Mesenchymal stem cell (in vitro differentiated cells and primary cell): ENCODE data around the gene TMOD3.

Source experiments
- DNase-seq: peaks from one replicate; pipeline ENCODE4 v3.0.0-alpha.2; 2013
- H2AFZ ChIP-seq: one replicate; pipeline ENCODE4 v1.6.1; 2013; ENCODE audit warnings: low read depth, mild to moderate bottlenecking, control low read depth, inconsistent platforms, low read length, moderate library complexity
- H2AK5ac ChIP-seq: 2 replicates; pipeline ENCODE4 v1.6.1; 2013; ENCODE audit warnings: low read length, moderate library complexity, mild to moderate bottlenecking, inconsistent platforms; ENCODE audit not compliant: severe bottlenecking
- H2BK120ac ChIP-seq: one replicate; pipeline ENCODE4 v1.6.1; 2013; ENCODE audit warnings: low read depth, mild to moderate bottlenecking, inconsistent platforms, low read length, moderate library complexity
- H2BK12ac ChIP-seq, 2 experiments: one replicate each; pipeline ENCODE4 v1.6.1; 2013; ENCODE audit warnings: inconsistent platforms in 2 of 2, low read length in 2 of 2, mild to moderate bottlenecking in 2 of 2, moderate library complexity in 2 of 2, control low read depth in 1 of 2
- H2BK15ac ChIP-seq: one replicate; pipeline ENCODE4 v1.6.1; 2013; ENCODE audit warnings: mild to moderate bottlenecking, low read depth, inconsistent platforms; ENCODE audit not compliant: poor library complexity, severe bottlenecking
- H2BK5ac ChIP-seq: 2 replicates; pipeline ENCODE4 v1.6.1; 2013; ENCODE audit warnings: low read depth, mild to moderate bottlenecking, low read length, control low read depth, inconsistent platforms; ENCODE audit not compliant: poor library complexity, severe bottlenecking
- H3K14ac ChIP-seq, 2 experiments: one replicate each; pipeline ENCODE4 v1.6.1; 2013; ENCODE audit warnings: inconsistent platforms in 2 of 2, low read length in 2 of 2, control low read depth in 1 of 2, mild to moderate bottlenecking in 1 of 2, moderate library complexity in 1 of 2
- H3K18ac ChIP-seq, 2 experiments: one replicate each; pipeline ENCODE4 v1.6.1; 2013; ENCODE audit warnings: inconsistent platforms in 2 of 2, low read length in 2 of 2, control low read depth in 1 of 2, low read depth in 1 of 2, mild to moderate bottlenecking in 1 of 2
- H3K23ac ChIP-seq, 2 experiments: one replicate each; pipeline ENCODE4 v1.6.1; 2013; ENCODE audit warnings: inconsistent platforms in 2 of 2, low read length in 2 of 2, mild to moderate bottlenecking in 2 of 2, moderate library complexity in 2 of 2, control low read depth in 1 of 2
- H3K27ac ChIP-seq: 2 replicates; pipeline ENCODE4 v1.5.1; 2013; ENCODE audit warnings: mild to moderate bottlenecking, moderate library complexity, low read length, control low read depth, inconsistent platforms; ENCODE audit not compliant: poor library complexity, severe bottlenecking
- H3K27me3 ChIP-seq, 2 experiments: 2 replicates each; pipeline versions ENCODE4 v1.6.1 to v1.7.0; 2013; ENCODE audit warnings: low read length in 2 of 2, mild to moderate bottlenecking in 2 of 2, moderate library complexity in 2 of 2, control low read depth in 1 of 2, inconsistent platforms in 1 of 2; ENCODE audit not compliant: control insufficient read depth in 1 of 2, insufficient read depth in 1 of 2
- H3K36me3 ChIP-seq, 2 experiments: 2 replicates each; pipeline versions ENCODE4 v1.6.1 to v1.7.0; 2013; ENCODE audit warnings: low read length in 2 of 2, control low read depth in 1 of 2, inconsistent platforms in 1 of 2, low read depth in 1 of 2, mild to moderate bottlenecking in 1 of 2; ENCODE audit not compliant: insufficient read depth in 2 of 2, control insufficient read depth in 1 of 2
- H3K4ac ChIP-seq, 2 experiments: one replicate each; pipeline ENCODE4 v1.6.1; 2013; ENCODE audit warnings: inconsistent platforms in 2 of 2, low read length in 2 of 2, mild to moderate bottlenecking in 2 of 2, moderate library complexity in 2 of 2, control low read depth in 1 of 2, low read depth in 1 of 2
- H3K4me1 ChIP-seq: 2 replicates; pipeline ENCODE4 v1.6.1; 2013; ENCODE audit warnings: low read depth, low read length, control low read depth; ENCODE audit not compliant: control insufficient read depth, insufficient read depth
- H3K4me2 ChIP-seq: 2 replicates; pipeline ENCODE4 v1.6.1; 2013; ENCODE audit warnings: low read length, mild to moderate bottlenecking, inconsistent platforms; ENCODE audit not compliant: poor library complexity, severe bottlenecking
- H3K4me3 ChIP-seq, 2 experiments: 2 replicates each; pipeline versions ENCODE4 v1.5.1 to v1.7.0; 2013; ENCODE audit warnings: low read length in 2 of 2, mild to moderate bottlenecking in 2 of 2, control low read depth in 1 of 2, low read depth in 1 of 2; ENCODE audit not compliant: insufficient read depth in 1 of 2
- H3K79me1 ChIP-seq: replicated peaks from 2 replicates; pipeline ENCODE4 v1.6.1; 2013; ENCODE audit warnings: mild to moderate bottlenecking, control low read depth, low read length, inconsistent platforms; ENCODE audit not compliant: poor library complexity, severe bottlenecking
- H3K9ac ChIP-seq: 2 replicates; pipeline ENCODE4 v1.7.0; 2013; ENCODE audit warnings: mild to moderate bottlenecking, low read length, moderate library complexity
- H3K9me3 ChIP-seq: 2 replicates; pipeline ENCODE4 v1.7.0; 2013; ENCODE audit warnings: mild to moderate bottlenecking, low read length; ENCODE audit not compliant: control insufficient read depth
- H4K8ac ChIP-seq: one replicate; pipeline ENCODE4 v1.6.1; 2013; ENCODE audit warnings: inconsistent platforms, mild to moderate bottlenecking, low read length, moderate library complexity
- H4K91ac ChIP-seq: one replicate; pipeline ENCODE4 v1.6.1; 2013; ENCODE audit warnings: mild to moderate bottlenecking, low read length, inconsistent platforms
- WGBS: methylation state at CpG from one replicate; pipeline ENCODE4 v1.1.7; 2013; ENCODE audit warnings: mixed read lengths; 5-methylcytosine and 5-hydroxymethylcytosine counted together

Gene TMOD3

GRCh38 chr15:51837792-51838251, 8.4 kb downstream of the TMOD3 start:
- Histone ChIP-seq H3K27me3 (no peaks in the 10 kb centered on the region), H2BK5ac (no peak overlapping the region), H3K9ac (no peak overlapping the region), H3K4ac (no peak overlapping the region), H4K8ac (peak overlapping the region; percentile 47), H3K4me2 (no peak overlapping the region), H2BK15ac (no peak overlapping the region), H3K14ac (no peak overlapping the region), H3K9me3 (no peaks in the 10 kb centered on the region), H3K18ac (peak overlapping the region in 1 of 2 experiments; percentile 44), H3K23ac (no peak overlapping the region), H2AK5ac (peak overlapping the region; percentile 53), H4K91ac (no peak overlapping the region), H3K4me1 (peaks cover 7% of the 10 kb centered on the region), H2BK12ac (no peak overlapping the region), H3K27ac (peak overlapping the region; percentile 27), H2AFZ (no peak overlapping the region), H3K4me3 (no peak overlapping the region), H3K79me1 (peaks cover 3% of the 10 kb centered on the region), H2BK120ac (no peak overlapping the region), H3K36me3 (no peaks in the 10 kb centered on the region)
- no peak for DNase-seq
- 70% methylated on average over 4 of the region's 4 CpGs for WGBS

- no peaks in the 10 kb centered on the region for H3K9me3 ChIP-seq
- H3K9ac ChIP-seq = no peak overlapping the region
- H4K91ac ChIP-seq = no peak overlapping the region
- H3K18ac ChIP-seq = no peak overlapping the region
- H3K14ac ChIP-seq = no peak overlapping the region
- H2AFZ ChIP-seq = no peak overlapping the region
- peaks cover 3% of the 10 kb centered on the region for H3K79me1 ChIP-seq
- no peak for DNase-seq
- no peak overlapping the region for H3K4me2 ChIP-seq
- no peak overlapping the region for H3K4me3 ChIP-seq
- no peak overlapping the region for H3K23ac ChIP-seq
- no peak overlapping the region for H2BK120ac ChIP-seq
- H3K27ac ChIP-seq = no peak overlapping the region
- no peaks in the 10 kb centered on the region for H3K27me3 ChIP-seq
- H2BK15ac ChIP-seq = no peak overlapping the region
- no peaks in the 10 kb centered on the region for H3K36me3 ChIP-seq
- WGBS = 100% methylated on average over 1 of the region's 2 CpGs
- H3K4me1 ChIP-seq = peaks cover 8% of the 10 kb centered on the region
- no peak overlapping the region for H2BK12ac ChIP-seq
- H2AK5ac ChIP-seq = no peak overlapping the region
- H4K8ac ChIP-seq = no peak overlapping the region
- H2BK5ac ChIP-seq = no peak overlapping the region
- H3K4ac ChIP-seq = no peak overlapping the region
These were observed 8.8 kb downstream of the TMOD3 start for GRCh38 chr15:51838270-51838669.

DNA sequence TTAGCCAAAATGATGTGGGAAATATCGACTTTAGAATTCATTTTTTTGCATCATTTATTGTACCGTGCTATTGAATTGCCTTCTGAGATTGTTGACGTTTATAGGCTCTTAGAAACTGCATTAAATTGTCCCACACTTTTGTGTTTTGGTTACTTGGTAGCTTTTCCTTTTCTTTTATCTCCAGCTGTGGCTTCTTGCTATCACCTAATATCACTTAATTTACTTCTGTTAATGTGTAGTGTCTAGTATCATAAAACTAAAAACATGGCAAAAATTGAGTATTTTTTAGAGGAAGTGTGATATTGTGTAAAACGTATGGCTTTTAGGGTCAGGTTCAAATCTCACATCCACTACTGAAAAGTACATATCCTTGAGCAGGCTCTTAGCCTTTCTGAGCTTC, 11.2 kb downstream of the TMOD3 start:
- DNase-seq = no peak
- Histone ChIP-seq H3K18ac (no peak overlapping the region), H3K9me3 (no peaks in the 10 kb centered on the region), H3K23ac (no peak overlapping the region), H2AK5ac (no peak overlapping the region), H3K36me3 (no peaks in the 10 kb centered on the region), H4K91ac (no peak overlapping the region), H2BK120ac (no peak overlapping the region), H3K79me1 (peaks cover 3% of the 10 kb centered on the region), H3K4ac (no peak overlapping the region), H3K27me3 (no peaks in the 10 kb centered on the region), H2BK12ac (no peak overlapping the region), H2AFZ (no peak overlapping the region), H2BK15ac (no peak overlapping the region), H2BK5ac (no peak overlapping the region), H3K27ac (no peak overlapping the region), H3K9ac (no peak overlapping the region), H4K8ac (no peak overlapping the region), H3K4me3 (no peak overlapping the region), H3K14ac (no peak overlapping the region), H3K4me1 (peaks cover 12% of the 10 kb centered on the region), H3K4me2 (no peak overlapping the region)
- 100% methylated on average over 2 of the region's 4 CpGs for WGBS

DNA sequence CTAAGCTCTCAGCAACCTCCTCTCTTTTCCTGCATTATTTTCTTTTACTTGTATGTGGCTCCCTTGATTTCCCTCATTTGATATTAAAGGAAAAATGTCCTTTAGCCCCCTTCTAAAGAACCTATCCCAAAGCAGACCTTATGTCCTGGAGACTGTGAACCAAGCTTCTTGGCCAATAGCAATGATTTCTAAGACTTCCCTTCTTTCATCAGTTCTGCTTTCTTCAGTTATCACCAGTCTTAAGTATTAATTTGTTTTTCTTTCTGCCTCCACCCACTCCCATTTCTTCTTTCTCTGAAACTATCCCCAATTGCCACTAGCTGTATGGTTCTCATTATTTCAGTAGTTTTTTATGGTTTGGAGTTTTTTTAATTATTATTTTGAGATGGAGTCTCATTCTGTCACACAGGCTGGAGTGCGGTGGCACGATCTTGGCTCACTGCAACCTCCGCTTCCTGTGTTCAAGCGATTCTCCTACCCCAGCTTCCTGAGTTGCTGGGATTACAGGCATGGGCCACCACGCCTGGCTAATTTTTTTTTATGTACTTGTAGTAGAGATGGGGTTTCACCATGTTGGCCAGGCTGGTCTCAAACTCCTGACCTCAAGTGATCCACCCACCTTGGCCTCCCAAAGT, 12.1 kb downstream of the TMOD3 start:
- Histone ChIP-seq H3K9ac (no peak overlapping the region), H4K8ac (no peak overlapping the region), H3K23ac (no peak overlapping the region), H3K4me2 (no peak overlapping the region), H3K79me1 (peaks cover 3% of the 10 kb centered on the region), H3K27me3 (no peaks in the 10 kb centered on the region), H2AFZ (no peak overlapping the region), H3K4me1 (peaks cover 12% of the 10 kb centered on the region), H2AK5ac (no peak overlapping the region), H3K4me3 (no peak overlapping the region), H3K18ac (no peak overlapping the region), H2BK12ac (no peak overlapping the region), H2BK5ac (no peak overlapping the region), H3K27ac (no peak overlapping the region), H2BK120ac (no peak overlapping the region), H3K4ac (no peak overlapping the region), H3K9me3 (no peaks in the 10 kb centered on the region), H3K14ac (no peak overlapping the region), H3K36me3 (no peaks in the 10 kb centered on the region), H4K91ac (no peak overlapping the region), H2BK15ac (no peak overlapping the region)
- DNase-seq = no peak
- 99% methylated on average over 5 of the region's 5 CpGs for WGBS
